ENCODE data around the gene ZNF329. TPM values are rescaled to one million over a fixed set of nuclear protein-coding genes. Genes with fewer than 3 reads are reported as not detected.
A peak's percentile ranks its signal among the peaks of the same experiment; 100 is the strongest.

ZNF329 gene
- total RNA-seq, 1 donor from 2014 or later = 11.1 TPM

- H3K27ac Mint-ChIP-seq (ENCODE audit: unreplicated experiment) = no peak overlapping the region
- Histone ChIP-seq H3K27me3 (ENCODE audit: insufficient read depth, low read length) (no peaks in the 10 kb centered on the region), H3K36me3 (ENCODE audit: insufficient read depth, low read length) (no peaks in the 10 kb centered on the region), H3K4me1 (ENCODE audit: insufficient read depth, low read length) (no peaks in the 10 kb centered on the region), H3K4me2 (ENCODE audit: low read length) (no peak overlapping the region), H4K20me1 (ENCODE audit: insufficient read depth, low read length) (no peaks in the 10 kb centered on the region), H3K9me3 (ENCODE audit: insufficient read depth, low read depth, low read length) (peaks cover 39% of the 10 kb centered on the region), H3K4me3 (ENCODE audit: insufficient read depth, low read depth, low read length) (no peak overlapping the region), H3K79me2 (ENCODE audit: insufficient read depth, low read length) (no peaks in the 10 kb centered on the region), H3K27ac (ENCODE audit: low read depth, low read length) (no peak overlapping the region), H3K9ac (ENCODE audit: low read length) (no peak overlapping the region), H2AFZ (ENCODE audit: low read depth, low read length) (no peak overlapping the region)
- peaks cover 66% of the 10 kb centered on the region for H3K9me3 Mint-ChIP-seq (ENCODE audit: unreplicated experiment)
- FAIRE-seq (no peak), DNase-seq (ENCODE audit: low read depth) (no peak)
- no peaks in the 10 kb centered on the region for H3K27me3 Mint-ChIP-seq (ENCODE audit: low read depth, unreplicated experiment)
- TF ChIP-seq EZH2 (IDR thresholded peaks at IDR 0.05; ENCODE audit: insufficient read depth, low read length) = no peak
- TF ChIP-seq CTCF (IDR thresholded peaks at IDR 0.05; ENCODE audit: insufficient read depth, low read depth, low read length) = no peak
- H3K4me1 Mint-ChIP-seq (ENCODE audit: low read depth, unreplicated experiment) = no peaks in the 10 kb centered on the region
- H3K4me3 Mint-ChIP-seq (ENCODE audit: unreplicated experiment) = no peak overlapping the region
- no peaks in the 10 kb centered on the region for H3K36me3 Mint-ChIP-seq (ENCODE audit: low read depth, unreplicated experiment)
These were observed 16.2 kb upstream of the ZNF329 start for GRCh38 chr19:58166708-58167280.

- no peak overlapping the region for H3K9ac ChIP-seq (ENCODE audit: low read length)
- no peak overlapping the region for H3K4me2 ChIP-seq (ENCODE audit: low read length)
- H3K4me3 ChIP-seq (ENCODE audit: insufficient read depth, low read depth, low read length) = no peak overlapping the region
- H3K9me3 ChIP-seq (ENCODE audit: insufficient read depth, low read depth, low read length) = peaks cover 39% of the 10 kb centered on the region
- peaks cover 64% of the 10 kb centered on the region for H3K9me3 Mint-ChIP-seq (ENCODE audit: unreplicated experiment)
- no peaks in the 10 kb centered on the region for H3K4me1 ChIP-seq (ENCODE audit: insufficient read depth, low read length)
- DNase-seq (ENCODE audit: low read depth) = no peak
- no peak overlapping the region for H3K27ac ChIP-seq (ENCODE audit: low read depth, low read length)
- H3K4me3 Mint-ChIP-seq (ENCODE audit: unreplicated experiment) = no peak overlapping the region
- no peak for TF ChIP-seq CTCF (IDR thresholded peaks at IDR 0.05; ENCODE audit: insufficient read depth, low read depth, low read length)
- no peaks in the 10 kb centered on the region for H3K79me2 ChIP-seq (ENCODE audit: insufficient read depth, low read length)
- H3K4me1 Mint-ChIP-seq (ENCODE audit: low read depth, unreplicated experiment) = no peaks in the 10 kb centered on the region
- no peak overlapping the region for H2AFZ ChIP-seq (ENCODE audit: low read depth, low read length)
- H4K20me1 ChIP-seq (ENCODE audit: insufficient read depth, low read length) = no peaks in the 10 kb centered on the region
- H3K27me3 ChIP-seq (ENCODE audit: insufficient read depth, low read length) = no peaks in the 10 kb centered on the region
- H3K27ac Mint-ChIP-seq (ENCODE audit: unreplicated experiment) = no peak overlapping the region
- no peaks in the 10 kb centered on the region for H3K36me3 Mint-ChIP-seq (ENCODE audit: low read depth, unreplicated experiment)
- no peaks in the 10 kb centered on the region for H3K27me3 Mint-ChIP-seq (ENCODE audit: low read depth, unreplicated experiment)
- no peaks in the 10 kb centered on the region for H3K36me3 ChIP-seq (ENCODE audit: insufficient read depth, low read length)
- FAIRE-seq = no peak
These were observed 15.7 kb upstream of the ZNF329 start for GRCh38 chr19:58166268-58166667.

DNA sequence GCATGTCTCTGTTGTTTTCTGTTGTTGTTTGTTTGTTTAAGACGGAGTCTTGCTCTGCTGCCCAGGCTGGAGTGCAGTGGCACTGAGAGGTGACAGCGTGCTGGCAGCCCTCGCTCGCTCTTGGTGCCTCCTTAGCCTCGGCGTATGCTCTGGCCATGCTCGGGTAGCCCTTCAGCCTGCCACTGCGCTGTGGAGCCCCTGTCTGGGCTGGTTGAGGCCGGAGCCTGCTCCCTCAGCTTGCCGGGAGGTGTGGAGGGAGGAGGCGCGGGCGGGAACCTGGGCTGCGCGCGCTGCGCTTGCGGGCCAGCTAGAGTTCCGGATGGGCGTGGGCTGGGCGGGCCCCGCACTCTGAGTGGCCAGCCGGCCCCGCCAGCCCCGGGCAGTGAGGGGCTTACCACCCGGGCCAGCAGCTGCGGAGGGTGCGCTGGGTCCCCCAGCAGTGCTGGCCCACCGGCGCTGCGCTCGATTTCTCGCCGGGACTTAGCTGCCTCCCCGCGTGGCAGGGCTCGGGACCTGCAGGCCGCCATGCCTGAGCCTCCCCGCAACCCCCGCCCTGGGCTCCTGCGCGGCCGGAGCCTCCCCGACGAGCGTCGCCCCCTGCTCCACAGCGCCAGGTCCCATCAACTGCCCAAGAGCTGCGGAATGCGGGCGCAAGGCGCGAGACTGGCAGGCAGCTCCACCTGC is 6.6 kb upstream of the ZNF329 start:
- H3K9me3 ChIP-seq (ENCODE audit: insufficient read depth, low read depth, low read length) = peaks cover 7% of the 10 kb centered on the region
- peaks cover 36% of the 10 kb centered on the region for H3K9me3 Mint-ChIP-seq (ENCODE audit: unreplicated experiment)
- H3K9ac ChIP-seq (ENCODE audit: low read length) = no peak overlapping the region
- H3K27me3 ChIP-seq (ENCODE audit: insufficient read depth, low read length) = no peaks in the 10 kb centered on the region
- no peaks in the 10 kb centered on the region for H3K79me2 ChIP-seq (ENCODE audit: insufficient read depth, low read length)
- H3K4me1 Mint-ChIP-seq (ENCODE audit: low read depth, unreplicated experiment) = peaks cover 2% of the 10 kb centered on the region
- H3K4me2 ChIP-seq (ENCODE audit: low read length) = no peak overlapping the region
- H2AFZ ChIP-seq (ENCODE audit: low read depth, low read length) = no peak overlapping the region
- TF ChIP-seq CTCF (IDR thresholded peaks at IDR 0.05; ENCODE audit: insufficient read depth, low read depth, low read length) (no peak), EZH2 (IDR thresholded peaks at IDR 0.05; ENCODE audit: insufficient read depth, low read length) (no peak)
- FAIRE-seq (no peak), DNase-seq (ENCODE audit: low read depth) (no peak)
- no peaks in the 10 kb centered on the region for H3K27me3 Mint-ChIP-seq (ENCODE audit: low read depth, unreplicated experiment)
- H3K4me3 Mint-ChIP-seq (ENCODE audit: unreplicated experiment) = peak overlapping the region; percentile 34
- H3K4me3 ChIP-seq (ENCODE audit: insufficient read depth, low read depth, low read length) = no peak overlapping the region
- peaks cover 2% of the 10 kb centered on the region for H3K36me3 Mint-ChIP-seq (ENCODE audit: low read depth, unreplicated experiment)
- H3K4me1 ChIP-seq (ENCODE audit: insufficient read depth, low read length) = no peaks in the 10 kb centered on the region
- no peaks in the 10 kb centered on the region for H3K36me3 ChIP-seq (ENCODE audit: insufficient read depth, low read length)
- no peak overlapping the region for H3K27ac ChIP-seq (ENCODE audit: low read depth, low read length)
- no peaks in the 10 kb centered on the region for H4K20me1 ChIP-seq (ENCODE audit: insufficient read depth, low read length)
- H3K27ac Mint-ChIP-seq (ENCODE audit: unreplicated experiment) = no peak overlapping the region
